ENCODE data around the gene NAALADL2. TPM values are rescaled to one million over a fixed set of nuclear protein-coding genes. Genes with fewer than 3 reads are reported as not detected.

NAALADL2 gene
- total RNA-seq, 1 donor: 13.4 TPM

DNA sequence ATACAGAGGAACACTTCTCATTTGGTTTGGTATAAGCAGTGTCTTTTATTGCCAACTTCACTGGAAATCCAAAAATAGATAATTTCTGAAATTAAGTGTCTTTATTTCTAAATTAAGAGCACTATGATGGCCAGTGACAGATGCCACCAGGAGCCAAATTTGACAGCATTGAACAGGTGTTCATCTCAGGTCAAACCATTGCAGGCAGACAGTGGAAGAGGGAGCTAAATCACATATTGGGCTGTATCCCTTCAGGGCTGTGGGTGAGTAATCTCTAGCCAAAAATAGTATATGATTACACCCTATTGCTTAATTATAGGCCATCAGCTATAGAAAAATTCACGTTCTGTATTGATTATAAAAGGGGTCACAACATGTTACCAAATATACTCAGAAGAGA is 457.7 kb downstream of the NAALADL2 start:
- TF ChIP-seq, protein P1, sequence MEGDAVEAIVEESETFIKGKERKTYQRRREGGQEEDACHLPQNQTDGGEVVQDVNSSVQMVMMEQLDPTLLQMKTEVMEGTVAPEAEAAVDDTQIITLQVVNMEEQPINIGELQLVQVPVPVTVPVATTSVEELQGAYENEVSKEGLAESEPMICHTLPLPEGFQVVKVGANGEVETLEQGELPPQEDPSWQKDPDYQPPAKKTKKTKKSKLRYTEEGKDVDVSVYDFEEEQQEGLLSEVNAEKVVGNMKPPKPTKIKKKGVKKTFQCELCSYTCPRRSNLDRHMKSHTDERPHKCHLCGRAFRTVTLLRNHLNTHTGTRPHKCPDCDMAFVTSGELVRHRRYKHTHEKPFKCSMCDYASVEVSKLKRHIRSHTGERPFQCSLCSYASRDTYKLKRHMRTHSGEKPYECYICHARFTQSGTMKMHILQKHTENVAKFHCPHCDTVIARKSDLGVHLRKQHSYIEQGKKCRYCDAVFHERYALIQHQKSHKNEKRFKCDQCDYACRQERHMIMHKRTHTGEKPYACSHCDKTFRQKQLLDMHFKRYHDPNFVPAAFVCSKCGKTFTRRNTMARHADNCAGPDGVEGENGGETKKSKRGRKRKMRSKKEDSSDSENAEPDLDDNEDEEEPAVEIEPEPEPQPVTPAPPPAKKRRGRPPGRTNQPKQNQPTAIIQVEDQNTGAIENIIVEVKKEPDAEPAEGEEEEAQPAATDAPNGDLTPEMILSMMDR (IDR thresholded peaks at IDR 0.05; ENCODE audit: insufficient read depth, low read depth, low read length): no peak
- no peak for DNase-seq (ENCODE audit: low read depth)
- no peak overlapping the region for H3K4me3 ChIP-seq (ENCODE audit: low read depth, low read length)

DNA sequence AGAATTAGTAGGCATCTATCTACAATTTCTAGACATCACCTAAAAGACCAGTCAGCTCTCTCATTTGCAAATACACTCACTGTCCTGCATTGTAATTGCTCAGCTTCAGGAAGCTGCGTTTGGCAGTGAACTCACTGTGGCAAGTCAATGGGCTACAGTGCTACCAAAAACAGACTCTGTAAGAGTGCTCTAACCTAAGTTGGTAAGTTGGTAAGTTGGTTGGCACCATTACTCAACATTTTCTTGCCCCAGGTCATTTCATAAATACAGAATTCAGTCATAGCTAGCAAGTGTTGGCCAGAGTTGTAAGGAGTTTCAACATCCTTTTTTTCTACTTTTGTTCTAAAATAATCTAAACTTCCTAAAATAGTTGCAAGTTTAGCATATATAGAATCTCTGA is 466.3 kb downstream of the NAALADL2 start:
- no peak overlapping the region for H3K4me3 ChIP-seq (ENCODE audit: low read depth, low read length)
- TF ChIP-seq, protein P1 (IDR thresholded peaks at IDR 0.05; ENCODE audit: insufficient read depth, low read depth, low read length): no peak
- no peak for DNase-seq (ENCODE audit: low read depth)

DNA sequence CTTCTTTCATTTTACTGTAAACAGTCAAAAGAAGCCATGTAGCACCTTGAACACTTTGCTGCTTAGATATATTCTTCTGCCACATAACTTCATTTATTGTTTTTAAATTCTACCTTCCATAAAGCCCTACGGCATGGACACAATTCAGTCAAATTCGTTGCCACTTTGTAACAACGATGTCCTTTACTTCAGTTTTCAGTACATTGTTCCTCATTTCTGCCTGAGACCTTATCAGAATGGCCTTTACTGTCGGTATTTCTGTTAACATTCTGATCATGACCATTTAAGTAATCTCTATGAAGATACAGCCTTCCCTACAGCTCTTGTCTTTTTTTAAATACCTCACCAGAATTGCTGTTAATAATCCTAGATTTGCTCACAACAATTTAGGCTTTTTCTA is 466.9 kb downstream of the NAALADL2 start:
- TF ChIP-seq, protein P1 (IDR thresholded peaks at IDR 0.05; ENCODE audit: insufficient read depth, low read depth, low read length): no peak
- no peak for DNase-seq (ENCODE audit: low read depth)
- no peak overlapping the region for H3K4me3 ChIP-seq (ENCODE audit: low read depth, low read length)

DNA sequence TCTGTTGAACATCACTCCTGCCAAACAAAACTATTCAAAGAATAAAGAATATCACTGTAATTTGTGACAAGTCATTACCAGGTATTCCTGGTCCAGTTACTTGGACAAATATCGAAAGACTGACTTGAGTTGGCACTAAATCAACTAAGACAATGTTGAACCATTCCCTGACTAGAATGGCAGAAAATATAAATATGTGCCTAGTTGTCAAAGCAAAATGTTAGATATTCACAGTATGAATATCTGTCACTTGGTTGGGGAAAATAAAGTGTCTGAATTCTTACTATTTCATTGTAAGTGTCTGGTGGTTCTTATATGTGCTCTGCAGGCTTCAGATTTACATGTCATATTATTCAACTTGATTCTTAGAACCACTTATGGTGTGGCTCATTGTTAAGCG is 470.2 kb downstream of the NAALADL2 start:
- TF ChIP-seq, protein P1 (IDR thresholded peaks at IDR 0.05; ENCODE audit: insufficient read depth, low read depth, low read length): no peak
- no peak overlapping the region for H3K4me3 ChIP-seq (ENCODE audit: low read depth, low read length)
- no peak for DNase-seq (ENCODE audit: low read depth)

DNA sequence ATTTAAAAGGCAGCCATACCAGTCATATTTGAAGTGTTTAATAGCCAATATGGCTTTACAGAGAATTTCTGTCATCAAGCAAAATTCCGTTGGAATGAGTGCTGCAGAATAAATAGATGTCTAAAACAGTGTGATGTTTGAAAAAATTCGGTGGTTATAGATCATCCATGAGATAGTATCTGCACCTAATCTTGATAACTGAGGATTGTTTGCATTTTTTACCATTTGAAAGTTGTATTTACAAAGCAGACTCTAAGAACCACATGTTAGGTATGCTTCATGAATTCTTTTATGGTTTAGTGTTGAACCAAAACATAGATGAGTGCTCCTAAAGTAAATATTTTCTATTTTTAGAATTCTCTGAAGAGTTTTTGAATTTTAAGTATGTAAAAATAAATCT is 476.1 kb downstream of the NAALADL2 start:
- no peak overlapping the region for H3K4me3 ChIP-seq (ENCODE audit: low read depth, low read length)
- peak; percentile 40 for DNase-seq (ENCODE audit: low read depth)
- TF ChIP-seq, protein P1 (IDR thresholded peaks at IDR 0.05; ENCODE audit: insufficient read depth, low read depth, low read length): no peak

DNA sequence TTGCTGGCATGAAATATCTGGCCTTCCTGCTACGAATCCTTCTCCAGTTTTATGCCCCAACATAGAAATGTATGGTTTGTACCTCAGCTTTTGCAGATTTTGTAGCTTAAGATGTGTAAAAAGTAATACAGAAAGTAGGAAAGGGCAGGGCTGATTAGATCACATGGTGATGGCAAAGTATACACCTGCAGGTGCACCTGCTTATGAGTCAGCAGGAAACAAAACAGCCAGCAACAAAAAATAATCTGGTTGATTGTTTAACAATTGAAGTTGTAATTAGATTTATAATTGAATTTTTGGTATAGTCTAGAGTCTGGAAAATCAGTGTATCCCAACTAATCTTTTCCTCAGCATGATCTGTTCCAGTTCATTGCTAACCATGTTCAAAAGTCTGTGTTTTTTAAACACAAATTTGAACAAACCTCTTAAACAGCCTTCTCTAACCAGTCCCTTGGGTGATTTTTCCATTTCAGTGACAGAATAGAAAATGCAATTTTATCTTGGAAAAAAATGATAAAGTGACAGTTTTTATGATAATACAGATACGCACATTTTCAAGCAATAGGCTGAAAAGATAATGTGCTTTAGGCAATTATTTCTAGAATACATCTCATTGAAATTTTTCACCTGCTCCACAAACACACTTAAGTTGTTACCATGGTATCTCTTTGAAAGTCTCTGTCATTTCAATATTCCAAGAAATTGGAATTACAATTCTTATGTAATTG is 477.4 kb downstream of the NAALADL2 start:
- DNase-seq (ENCODE audit: low read depth): no peak

More for the DNA sequence above, 477.4 kb downstream of the NAALADL2 start:
- TF ChIP-seq, protein P1 (IDR thresholded peaks at IDR 0.05; ENCODE audit: insufficient read depth, low read depth, low read length): no peak
- H3K4me3 ChIP-seq (ENCODE audit: low read depth, low read length): no peak overlapping the region

All from fibroblast of villous mesenchyme (primary cell).